Mesothelial cell of epicardium (in vitro differentiated cells): ENCODE data around the gene UGT1A6. TPM values are rescaled to one million over a fixed set of nuclear protein-coding genes. Genes with fewer than 3 reads are reported as not detected.

Experiments
- DNase-seq, 2 experiments: peaks; one replicate each; pipeline ENCODE4 v3.0.0; 2021; ENCODE audit warnings: low spot score in 2 of 2; ENCODE audit not compliant: unreplicated experiment in 2 of 2
- H3K27ac Mint-ChIP-seq: 2 replicates; pipeline ENCODE4 v1.8.0; 2021; ENCODE audit warnings: mixed read lengths
- H3K27me3 Mint-ChIP-seq: 2 replicates; pipeline ENCODE4 v1.8.0; 2021; ENCODE audit warnings: low read depth, mixed read lengths
- H3K36me3 Mint-ChIP-seq: 2 replicates; pipeline ENCODE4 v1.8.0; 2021; ENCODE audit warnings: mixed read lengths
- H3K4me1 Mint-ChIP-seq: 2 replicates; pipeline ENCODE4 v1.8.0; 2021; ENCODE audit warnings: mixed read lengths
- H3K4me3 Mint-ChIP-seq: 2 replicates; pipeline ENCODE4 v1.8.0; 2021; ENCODE audit warnings: mild to moderate bottlenecking, moderate library complexity, mixed read lengths
- H3K9me3 Mint-ChIP-seq: 2 replicates; pipeline ENCODE4 v1.8.0; 2021; ENCODE audit warnings: mixed read lengths
- CTCF ChIP-seq: fragments of 200-600 bp; sonication (generic); IDR thresholded peaks from one replicate; pipeline ENCODE4 v1.5.0; 2021; ENCODE audit warnings: antibody characterized with exemption; ENCODE audit not compliant: unreplicated experiment
- total RNA-seq: library from RNA; stranded (reverse); gene quantifications from 3 replicates; pipeline ENCODE4 v1.2.1, GENCODE V29; 2021

UGT1A6 gene
- total RNA-seq, 1 donor from 2014 or later: not detected

GRCh38 chr2:233691443-233692433, 952 bp upstream of the UGT1A6 start:
- Mint-ChIP-seq H3K4me3 (no peak overlapping the region), H3K27me3 (peaks cover 9% of the 10 kb centered on the region), H3K27ac (no peak overlapping the region), H3K4me1 (peaks cover 2% of the 10 kb centered on the region), H3K9me3 (peaks cover 4% of the 10 kb centered on the region), H3K36me3 (no peaks in the 10 kb centered on the region)
- no peak for DNase-seq
- no peak for TF ChIP-seq CTCF

- H3K4me1 Mint-ChIP-seq: peaks cover 2% of the 10 kb centered on the region
- TF ChIP-seq CTCF: no peak
- no peaks in the 10 kb centered on the region for H3K9me3 Mint-ChIP-seq
- H3K27ac Mint-ChIP-seq: no peak overlapping the region
- DNase-seq: no peak
- no peaks in the 10 kb centered on the region for H3K36me3 Mint-ChIP-seq
- H3K4me3 Mint-ChIP-seq: no peak overlapping the region
- peaks cover 7% of the 10 kb centered on the region for H3K27me3 Mint-ChIP-seq
These were observed 1.3 kb downstream of the UGT1A6 start for GRCh38 chr2:233693963-233694362.

GRCh38 chr2:233698740-233699139, 6.0 kb downstream of the UGT1A6 start:
- Mint-ChIP-seq H3K27me3 (peaks cover under 1% of the 10 kb centered on the region), H3K4me3 (no peak overlapping the region), H3K9me3 (peaks cover 22% of the 10 kb centered on the region)

GRCh38 chr2:233699424-233700027, 6.8 kb downstream of the UGT1A6 start:
- H3K9me3 Mint-ChIP-seq: peaks cover 28% of the 10 kb centered on the region
- peak overlapping the region; percentile 67 for H3K27ac Mint-ChIP-seq

More at GRCh38 chr2:233698740-233699139, 6.0 kb downstream of the UGT1A6 start:
- H3K36me3 Mint-ChIP-seq: no peaks in the 10 kb centered on the region
- no peak for TF ChIP-seq CTCF
- H3K4me1 Mint-ChIP-seq: peaks cover 8% of the 10 kb centered on the region
- no peak overlapping the region for H3K27ac Mint-ChIP-seq
- DNase-seq: no peak

More at GRCh38 chr2:233699424-233700027, 6.8 kb downstream of the UGT1A6 start:
- Mint-ChIP-seq H3K4me1 (peaks cover 8% of the 10 kb centered on the region), H3K36me3 (no peaks in the 10 kb centered on the region), H3K27me3 (no peaks in the 10 kb centered on the region), H3K4me3 (no peak overlapping the region)
- no peak for DNase-seq
- TF ChIP-seq CTCF: no peak
